ENCODE data around the gene ZNF555. TPM values are rescaled to one million over a fixed set of nuclear protein-coding genes. Genes with fewer than 3 reads are reported as not detected.
A peak's percentile ranks its signal among the peaks of the same experiment; 100 is the strongest.

The ZNF555 gene
- total and polyA plus RNA-seq, 9 of the 15 experiments (the other 6 are each of a cell fraction or from before 2014, with no cell fraction given), result 2.0 to 6.7 (median 5.4) TPM

DNA sequence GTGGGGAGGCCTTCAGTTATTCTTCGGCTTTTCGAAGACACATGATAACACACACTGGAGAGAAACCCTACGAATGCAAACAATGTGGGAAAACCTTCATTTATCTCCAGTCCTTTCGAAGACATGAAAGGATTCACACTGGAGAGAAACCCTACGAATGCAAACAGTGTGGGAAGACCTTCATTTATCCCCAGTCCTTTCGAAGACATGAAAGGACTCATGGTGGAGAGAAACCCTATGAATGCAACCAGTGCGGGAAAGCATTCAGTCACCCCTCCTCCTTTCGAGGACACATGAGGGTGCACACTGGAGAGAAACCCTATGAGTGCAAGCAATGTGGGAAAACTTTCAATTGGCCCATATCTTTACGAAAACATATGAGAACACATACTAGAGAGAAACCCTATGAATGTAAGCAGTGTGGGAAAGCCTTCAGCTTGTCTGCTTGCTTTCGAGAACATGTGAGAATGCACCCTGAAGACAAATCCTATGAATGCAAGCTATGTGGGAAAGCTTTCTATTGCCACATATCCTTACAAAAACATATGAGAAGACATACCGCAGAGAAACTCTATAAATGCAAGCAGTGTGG, 11.8 kb downstream of the ZNF555 start:
- Histone ChIP-seq H2AFZ (ENCODE audit: low read depth, low read length) (no peak overlapping the region), H3K27me3 (ENCODE audit: control insufficient read depth in 2 of 2, insufficient read depth in 2 of 2, low read length in 2 of 2) (no peaks in the 10 kb centered on the region), H3K27ac (ENCODE audit: extremely low read depth, low read depth, low read length) (no peak overlapping the region), H3K4me1 (replicated peaks in 1 of 2; ENCODE audit: control insufficient read depth in 2 of 2, insufficient read depth in 2 of 2, low read length in 2 of 2) (no peaks in the 10 kb centered on the region), H3K4me3 (no peak overlapping the region), H3K9me1 (ENCODE audit: control insufficient read depth, insufficient read depth, low read length) (no peaks in the 10 kb centered on the region), H3K79me2 (ENCODE audit: control insufficient read depth, insufficient read depth, low read length) (no peaks in the 10 kb centered on the region; the same call in 2 of the 3 replicates), H3K36me3 (ENCODE audit: control insufficient read depth, insufficient read depth, low read length) (peaks cover 37% of the 10 kb centered on the region), H4K20me1 (replicated peaks; ENCODE audit: control insufficient read depth, insufficient read depth, low read length) (no peaks in the 10 kb centered on the region), H3K4me2 (ENCODE audit: insufficient read depth, low read length) (no peak overlapping the region), H3K9me3 (replicated peaks; ENCODE audit: control insufficient read depth, insufficient read depth, low read depth, low read length) (peaks cover 35% of the 10 kb centered on the region), H3K9ac (ENCODE audit: insufficient read depth in 1 of 2, low read depth in 2 of 2, low read length in 2 of 2) (no peak overlapping the region)
- ATAC-seq (no peak), DNase-seq (ENCODE audit: extremely low read depth in 1 of 4, low spot score in 3 of 4) (no peak), FAIRE-seq (no peak)
- 76% methylated on average over 11 of the region's 11 CpGs for WGBS (ENCODE audit: insufficient coverage, low coverage, missing lambda C conversion rate)
- in situ Hi-C loops (cut with MboI) (no loop called here), intact Hi-C loops (cut with micrococcal nuclease) (no loop called here)
- BruUV-seq (replicated peaks), result no TSS peak
- ChIA-PET CTCF (ENCODE audit: low intra/inter-chr PET ratio) (no interaction called here), POLR2A (no interaction called here)
- TF ChIP-seq RFX5 (IDR thresholded peaks at IDR 0.05; ENCODE audit: low read depth, low read length) (no peak), TRIM24 (IDR thresholded peaks at IDR 0.05) (0 out of 4 replicates have a peak, but pooled peaks of 1 of the 2 experiments have one; percentile 53), L3MBTL2 (IDR thresholded peaks at IDR 0.05) (0 out of 2 replicates have a peak, but pooled peaks have one; percentile 20), ZNF75A (CRISPR knock-in tag; IDR thresholded peaks at IDR 0.05) (peak; percentile 93), ZNF124 (CRISPR knock-in tag; IDR thresholded peaks at IDR 0.05) (no peak), FOS (IDR thresholded peaks at IDR 0.05; ENCODE audit: extremely low read depth, insufficient read length) (no peak), ZNF274 (IDR thresholded peaks at IDR 0.05; ENCODE audit: borderline replicate concordance, low read depth, low read length) (0 out of 2 replicates have a peak, but pooled peaks have one; percentile 51), ARNT (IDR thresholded peaks at IDR 0.05) (no peak), MAZ (CRISPR knock-in tag; conservative IDR thresholded peaks at IDR 0.05 in 1 of 2, IDR thresholded peaks at IDR 0.05 in 1 of 2) (no peak), ILK (tag; IDR thresholded peaks at IDR 0.05; ENCODE audit: borderline replicate concordance, low read depth) (no peak)
- TF ChIP-seq, protein P1, sequence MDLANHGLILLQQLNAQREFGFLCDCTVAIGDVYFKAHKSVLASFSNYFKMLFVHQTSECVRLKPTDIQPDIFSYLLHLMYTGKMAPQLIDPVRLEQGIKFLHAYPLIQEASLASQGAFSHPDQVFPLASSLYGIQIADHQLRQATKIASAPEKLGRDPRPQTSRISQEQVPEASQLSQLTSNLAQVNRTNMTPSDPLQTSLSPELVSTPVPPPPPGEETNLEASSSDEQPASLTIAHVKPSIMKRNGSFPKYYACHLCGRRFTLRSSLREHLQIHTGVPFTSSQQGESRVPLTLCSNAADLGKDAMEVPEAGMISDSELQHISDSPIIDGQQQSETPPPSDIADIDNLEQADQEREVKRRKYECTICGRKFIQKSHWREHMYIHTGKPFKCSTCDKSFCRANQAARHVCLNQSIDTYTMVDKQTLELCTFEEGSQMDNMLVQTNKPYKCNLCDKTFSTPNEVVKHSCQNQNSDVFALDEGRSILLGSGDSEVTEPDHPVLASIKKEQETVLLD (IDR thresholded peaks at IDR 0.05), result no peak
- TF ChIP-seq, protein P2, sequence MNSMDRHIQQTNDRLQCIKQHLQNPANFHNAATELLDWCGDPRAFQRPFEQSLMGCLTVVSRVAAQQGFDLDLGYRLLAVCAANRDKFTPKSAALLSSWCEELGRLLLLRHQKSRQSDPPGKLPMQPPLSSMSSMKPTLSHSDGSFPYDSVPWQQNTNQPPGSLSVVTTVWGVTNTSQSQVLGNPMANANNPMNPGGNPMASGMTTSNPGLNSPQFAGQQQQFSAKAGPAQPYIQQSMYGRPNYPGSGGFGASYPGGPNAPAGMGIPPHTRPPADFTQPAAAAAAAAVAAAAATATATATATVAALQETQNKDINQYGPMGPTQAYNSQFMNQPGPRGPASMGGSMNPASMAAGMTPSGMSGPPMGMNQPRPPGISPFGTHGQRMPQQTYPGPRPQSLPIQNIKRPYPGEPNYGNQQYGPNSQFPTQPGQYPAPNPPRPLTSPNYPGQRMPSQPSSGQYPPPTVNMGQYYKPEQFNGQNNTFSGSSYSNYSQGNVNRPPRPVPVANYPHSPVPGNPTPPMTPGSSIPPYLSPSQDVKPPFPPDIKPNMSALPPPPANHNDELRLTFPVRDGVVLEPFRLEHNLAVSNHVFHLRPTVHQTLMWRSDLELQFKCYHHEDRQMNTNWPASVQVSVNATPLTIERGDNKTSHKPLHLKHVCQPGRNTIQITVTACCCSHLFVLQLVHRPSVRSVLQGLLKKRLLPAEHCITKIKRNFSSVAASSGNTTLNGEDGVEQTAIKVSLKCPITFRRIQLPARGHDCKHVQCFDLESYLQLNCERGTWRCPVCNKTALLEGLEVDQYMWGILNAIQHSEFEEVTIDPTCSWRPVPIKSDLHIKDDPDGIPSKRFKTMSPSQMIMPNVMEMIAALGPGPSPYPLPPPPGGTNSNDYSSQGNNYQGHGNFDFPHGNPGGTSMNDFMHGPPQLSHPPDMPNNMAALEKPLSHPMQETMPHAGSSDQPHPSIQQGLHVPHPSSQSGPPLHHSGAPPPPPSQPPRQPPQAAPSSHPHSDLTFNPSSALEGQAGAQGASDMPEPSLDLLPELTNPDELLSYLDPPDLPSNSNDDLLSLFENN (IDR thresholded peaks at IDR 0.05; ENCODE audit: low read depth in 2 of 2, low read length in 2 of 2), result no peak
- TF ChIP-seq, protein P3, sequence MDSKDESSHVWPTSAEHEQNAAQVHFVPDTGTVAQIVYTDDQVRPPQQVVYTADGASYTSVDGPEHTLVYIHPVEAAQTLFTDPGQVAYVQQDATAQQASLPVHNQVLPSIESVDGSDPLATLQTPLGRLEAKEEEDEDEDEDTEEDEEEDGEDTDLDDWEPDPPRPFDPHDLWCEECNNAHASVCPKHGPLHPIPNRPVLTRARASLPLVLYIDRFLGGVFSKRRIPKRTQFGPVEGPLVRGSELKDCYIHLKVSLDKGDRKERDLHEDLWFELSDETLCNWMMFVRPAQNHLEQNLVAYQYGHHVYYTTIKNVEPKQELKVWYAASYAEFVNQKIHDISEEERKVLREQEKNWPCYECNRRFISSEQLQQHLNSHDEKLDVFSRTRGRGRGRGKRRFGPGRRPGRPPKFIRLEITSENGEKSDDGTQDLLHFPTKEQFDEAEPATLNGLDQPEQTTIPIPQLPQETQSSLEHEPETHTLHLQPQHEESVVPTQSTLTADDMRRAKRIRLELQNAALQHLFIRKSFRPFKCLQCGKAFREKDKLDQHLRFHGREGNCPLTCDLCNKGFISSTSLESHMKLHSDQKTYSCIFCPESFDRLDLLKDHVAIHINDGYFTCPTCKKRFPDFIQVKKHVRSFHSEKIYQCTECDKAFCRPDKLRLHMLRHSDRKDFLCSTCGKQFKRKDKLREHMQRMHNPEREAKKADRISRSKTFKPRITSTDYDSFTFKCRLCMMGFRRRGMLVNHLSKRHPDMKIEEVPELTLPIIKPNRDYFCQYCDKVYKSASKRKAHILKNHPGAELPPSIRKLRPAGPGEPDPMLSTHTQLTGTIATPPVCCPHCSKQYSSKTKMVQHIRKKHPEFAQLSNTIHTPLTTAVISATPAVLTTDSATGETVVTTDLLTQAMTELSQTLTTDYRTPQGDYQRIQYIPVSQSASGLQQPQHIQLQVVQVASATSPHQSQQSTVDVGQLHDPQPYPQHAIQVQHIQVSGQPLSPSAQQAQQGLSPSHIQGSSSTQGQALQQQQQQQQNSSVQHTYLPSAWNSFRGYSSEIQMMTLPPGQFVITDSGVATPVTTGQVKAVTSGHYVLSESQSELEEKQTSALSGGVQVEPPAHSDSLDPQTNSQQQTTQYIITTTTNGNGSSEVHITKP (IDR thresholded peaks at IDR 0.05; ENCODE audit: partially characterized antibody), result no peak

All from K562 (cell line).